HG03045 (cell line): ENCODE data around the gene TMEM232.

ENCODE experiments used
- ATAC-seq: cut with Tn5 transposase; IDR thresholded peaks from one replicate; pipeline ENCODE4 v1.9.1; 2021; ENCODE audit warnings: mild to moderate bottlenecking, moderate library complexity; ENCODE audit not compliant: unreplicated experiment

TMEM232 gene

GRCh38 chr5:110634475-110634874 is 92.0 kb downstream of the TMEM232 start:
- no peak for ATAC-seq

GRCh38 chr5:110631236-110631635 is 95.2 kb downstream of the TMEM232 start:
- ATAC-seq = no peak

- no peak for ATAC-seq
Observed at GRCh38 chr5:110630350-110630749, 96.1 kb downstream of the TMEM232 start.

- no peak for ATAC-seq
Observed at GRCh38 chr5:110625376-110625999, 101.0 kb downstream of the TMEM232 start.

GRCh38 chr5:110623874-110624273 is 102.6 kb downstream of the TMEM232 start:
- no peak for ATAC-seq

GRCh38 chr5:110618941-110619340 is 107.5 kb downstream of the TMEM232 start:
- ATAC-seq = no peak

GRCh38 chr5:110616009-110616408 is 110.5 kb downstream of the TMEM232 start:
- no peak for ATAC-seq

GRCh38 chr5:110612794-110613247 is 113.7 kb downstream of the TMEM232 start:
- ATAC-seq = no peak

- no peak for ATAC-seq
Observed at GRCh38 chr5:110611817-110612216, 114.7 kb downstream of the TMEM232 start.

GRCh38 chr5:110594866-110595265 is 131.6 kb downstream of the TMEM232 start:
- ATAC-seq = no peak

- ATAC-seq = no peak
Observed at GRCh38 chr5:110590187-110590586, 136.3 kb downstream of the TMEM232 start.

- ATAC-seq = no peak
Observed at GRCh38 chr5:110588286-110588980, 138.0 kb downstream of the TMEM232 start.

- ATAC-seq = no peak
Observed at GRCh38 chr5:110580625-110581024, 145.8 kb downstream of the TMEM232 start.

GRCh38 chr5:110572729-110573128 is 153.7 kb downstream of the TMEM232 start:
- no peak for ATAC-seq

GRCh38 chr5:110562191-110562590 is 164.3 kb downstream of the TMEM232 start:
- no peak for ATAC-seq

- no peak for ATAC-seq
Observed at GRCh38 chr5:110561510-110561909, 165.0 kb downstream of the TMEM232 start.

- no peak for ATAC-seq
Observed at GRCh38 chr5:110549301-110549700, 177.2 kb downstream of the TMEM232 start.

GRCh38 chr5:110548171-110548570 is 178.3 kb downstream of the TMEM232 start:
- ATAC-seq = no peak

GRCh38 chr5:110547495-110547894 is 179.0 kb downstream of the TMEM232 start:
- no peak for ATAC-seq

- no peak for ATAC-seq
Observed at GRCh38 chr5:110545716-110546115, 180.8 kb downstream of the TMEM232 start.

GRCh38 chr5:110544603-110545002 is 181.9 kb downstream of the TMEM232 start:
- ATAC-seq = no peak

- ATAC-seq = no peak
Observed at GRCh38 chr5:110542949-110543348, 183.5 kb downstream of the TMEM232 start.
